ENCODE measurements around the gene CACNA2D4.

Gene CACNA2D4

DNA sequence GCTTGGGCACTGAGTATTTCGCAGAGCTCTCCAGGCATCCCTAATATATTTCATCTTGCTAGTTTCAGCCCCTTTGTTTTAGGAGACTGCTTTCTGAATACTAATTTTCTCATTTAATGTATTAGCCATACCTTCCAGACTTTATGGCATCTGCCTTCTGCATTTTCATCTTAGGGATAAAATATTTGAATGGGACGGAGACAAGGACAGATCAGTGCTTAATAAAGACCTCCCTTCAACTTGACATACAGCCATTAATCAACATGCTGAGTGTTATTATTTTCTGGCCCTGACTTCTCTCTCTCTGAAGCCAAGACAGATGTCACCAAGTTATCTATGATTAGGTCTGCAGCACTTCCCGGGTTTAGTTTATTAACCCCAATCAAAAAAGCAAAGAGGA lies 42.4 kb downstream of the CACNA2D4 start:
- in situ Hi-C loops (cut with MboI; ENCODE audit: low sequenced_read_pairs), result no loop called here

GRCh38 chr12:1875608-1876007 lies 42.8 kb downstream of the CACNA2D4 start:
- in situ Hi-C loops (cut with MboI; ENCODE audit: low sequenced_read_pairs), result no loop called here

- in situ Hi-C loops (cut with MboI; ENCODE audit: low sequenced_read_pairs), result no loop called here
These were observed 44.6 kb downstream of the CACNA2D4 start for GRCh38 chr12:1873531-1874510.

GRCh38 chr12:1872448-1872847 lies 46.0 kb downstream of the CACNA2D4 start:
- in situ Hi-C loops (cut with MboI; ENCODE audit: low sequenced_read_pairs), result no loop called here

GRCh38 chr12:1872001-1872400 lies 46.5 kb downstream of the CACNA2D4 start:
- in situ Hi-C loops (cut with MboI; ENCODE audit: low sequenced_read_pairs), result no loop called here

DNA sequence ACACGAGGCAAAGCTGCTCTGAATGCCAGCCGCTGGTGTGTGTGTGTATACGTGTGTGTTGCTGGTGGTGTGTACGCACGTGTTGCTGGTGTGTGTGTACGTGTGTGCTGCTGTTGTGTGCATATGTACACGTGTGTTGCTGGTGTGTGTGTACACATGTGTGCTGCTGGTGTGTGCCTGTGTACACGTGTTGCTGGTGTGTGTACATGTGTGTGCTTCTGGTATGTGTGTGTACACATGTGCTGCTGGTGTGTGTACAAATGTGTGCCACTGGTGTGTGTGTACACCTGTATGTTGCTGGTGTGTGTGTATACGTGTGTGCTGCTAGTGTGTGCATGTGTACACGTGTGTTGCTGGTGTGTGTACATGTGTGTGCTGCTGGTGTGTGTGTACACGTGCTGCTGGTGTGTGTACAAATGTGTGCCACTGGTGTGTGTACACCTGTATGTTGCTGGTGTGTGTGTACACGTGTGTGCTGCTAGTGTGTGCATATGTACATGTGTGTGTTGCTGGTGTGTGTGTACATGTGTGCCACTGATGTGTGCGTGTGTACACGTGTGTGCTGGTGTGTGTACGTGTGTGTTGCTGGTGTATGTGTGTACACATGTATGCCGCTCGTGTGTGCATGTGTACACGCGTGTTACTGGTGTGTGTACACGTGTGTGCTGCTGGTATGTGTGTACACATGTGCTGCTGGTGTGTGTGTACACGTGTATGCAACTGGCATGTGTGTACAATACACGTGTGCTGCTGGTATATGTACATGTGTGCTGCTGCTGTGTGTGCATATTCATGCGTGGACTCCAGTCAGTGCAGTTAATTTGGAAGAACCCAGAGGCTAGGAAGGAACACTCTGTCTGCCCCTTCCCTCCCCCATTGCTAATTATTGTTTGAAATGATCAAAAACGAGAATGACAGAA lies 47.2 kb downstream of the CACNA2D4 start:
- in situ Hi-C loops (cut with MboI; ENCODE audit: low sequenced_read_pairs), result no loop called here

- in situ Hi-C loops (cut with MboI; ENCODE audit: low sequenced_read_pairs), result no loop called here
These were observed 48.4 kb downstream of the CACNA2D4 start for GRCh38 chr12:1870086-1870485.

- in situ Hi-C loops (cut with MboI; ENCODE audit: low sequenced_read_pairs), result no loop called here
These were observed 49.3 kb downstream of the CACNA2D4 start for GRCh38 chr12:1869145-1869544.

DNA sequence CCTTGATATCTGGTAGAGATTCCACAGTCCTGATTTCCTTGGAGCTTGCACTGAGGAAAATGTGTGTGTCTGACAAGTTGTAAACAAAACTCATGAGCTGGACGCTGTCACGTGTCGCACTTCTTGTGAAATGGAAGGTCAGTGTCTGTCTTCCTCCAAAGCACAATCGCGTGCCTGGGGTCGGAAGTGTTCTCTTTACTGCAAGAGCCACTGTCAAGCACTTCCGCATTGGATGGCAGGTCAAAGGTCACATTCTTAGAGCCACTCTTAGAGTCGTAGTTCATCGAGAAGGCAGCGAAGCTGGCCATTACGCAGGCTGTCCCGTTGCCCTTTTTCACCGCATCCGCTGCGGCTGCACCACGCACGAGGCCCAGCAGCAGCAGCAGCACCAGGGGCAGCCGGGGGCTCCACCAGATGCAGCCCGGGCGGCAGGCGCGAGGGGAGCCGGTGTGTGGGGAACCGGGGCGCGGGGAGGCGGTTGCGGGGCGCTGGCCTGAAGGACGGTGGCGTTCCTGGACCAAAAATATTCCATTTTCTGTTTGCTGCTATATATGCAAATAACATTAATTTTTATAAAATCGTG lies 53.1 kb downstream of the CACNA2D4 start:
- in situ Hi-C loops (cut with MboI; ENCODE audit: low sequenced_read_pairs), result no loop called here

GRCh38 chr12:1864867-1865266 lies 53.6 kb downstream of the CACNA2D4 start:
- in situ Hi-C loops (cut with MboI; ENCODE audit: low sequenced_read_pairs), result no loop called here

DNA sequence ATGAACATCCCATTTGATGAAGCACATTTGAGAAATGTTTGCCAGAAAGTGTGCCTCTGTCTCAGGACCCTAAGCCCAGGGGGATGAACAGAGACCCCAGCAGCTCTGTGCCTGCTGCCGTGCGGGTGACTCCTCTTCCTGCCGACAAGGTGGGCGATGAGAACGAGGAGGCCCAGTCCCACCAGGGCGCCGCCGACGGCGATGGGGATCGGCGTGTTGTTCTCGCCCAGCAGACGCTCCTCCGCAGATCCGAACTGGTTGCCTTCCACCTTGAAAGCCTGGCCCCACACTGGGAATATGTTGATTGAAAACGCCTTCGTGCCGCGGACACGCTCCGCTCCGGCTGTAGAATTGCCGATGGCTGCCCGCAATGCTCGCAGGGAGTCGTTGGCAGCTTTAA lies 54.0 kb downstream of the CACNA2D4 start:
- in situ Hi-C loops (cut with MboI; ENCODE audit: low sequenced_read_pairs), result no loop called here

DNA sequence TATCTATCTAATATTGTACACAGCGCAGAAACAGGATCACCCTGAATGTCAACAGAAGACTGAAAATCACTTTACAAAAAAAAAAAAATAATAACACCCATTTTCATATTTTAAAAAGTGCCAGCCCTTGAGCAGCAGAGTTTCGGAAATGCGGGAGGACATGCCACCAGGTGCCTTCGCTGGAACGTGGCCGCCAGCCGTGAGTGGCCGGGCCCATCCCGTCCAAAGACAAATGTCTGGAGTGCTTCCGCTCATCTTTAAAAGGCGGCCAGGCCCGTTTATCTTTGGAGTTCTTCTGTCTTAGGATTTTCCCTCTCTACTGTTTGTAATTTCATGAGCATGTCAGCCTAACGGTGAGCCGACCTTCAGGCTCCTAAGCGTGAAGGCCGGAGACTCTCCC lies 54.6 kb downstream of the CACNA2D4 start:
- in situ Hi-C loops (cut with MboI; ENCODE audit: low sequenced_read_pairs), result no loop called here

DNA sequence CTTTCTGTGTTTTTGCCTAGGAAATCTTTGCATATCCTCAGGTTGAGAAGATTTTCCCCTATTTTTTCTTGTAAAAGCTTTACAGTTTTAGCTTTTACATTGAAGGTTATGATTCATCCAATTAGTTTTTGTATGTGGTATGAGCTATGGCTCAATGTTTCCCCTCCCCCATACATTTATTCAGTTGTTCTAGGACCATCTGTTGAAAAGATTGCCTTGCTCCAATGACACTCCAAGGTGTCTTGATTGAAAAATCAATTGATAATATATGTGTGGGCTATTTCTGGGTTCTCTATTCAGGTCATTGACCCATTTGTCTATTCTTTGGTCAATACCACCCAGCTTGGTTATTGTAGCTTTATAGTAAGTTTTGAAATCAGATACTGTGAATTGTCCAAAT lies 55.5 kb downstream of the CACNA2D4 start:
- in situ Hi-C loops (cut with MboI; ENCODE audit: low sequenced_read_pairs), result no loop called here

DNA sequence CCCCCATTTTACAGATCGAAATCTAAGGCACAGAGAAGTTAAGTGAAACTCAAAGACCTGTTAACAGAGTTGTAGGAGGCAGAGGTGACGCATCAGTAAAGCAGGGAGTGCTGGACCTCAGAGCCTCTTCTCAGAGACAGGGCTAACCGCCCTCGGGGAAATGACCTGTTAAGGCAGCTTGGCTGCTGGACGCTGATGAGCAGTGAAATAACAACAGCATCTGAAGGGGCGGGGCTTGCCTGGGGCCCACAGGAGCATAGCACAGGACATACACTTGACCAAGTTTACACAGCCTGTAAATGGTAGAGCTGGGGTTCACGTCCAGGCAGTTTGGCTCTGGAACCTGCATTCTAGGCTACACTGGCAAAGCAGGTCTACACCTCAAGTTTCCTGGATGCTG lies 58.8 kb downstream of the CACNA2D4 start:
- in situ Hi-C loops (cut with MboI; ENCODE audit: low sequenced_read_pairs), result no loop called here

- in situ Hi-C loops (cut with MboI; ENCODE audit: low sequenced_read_pairs), result no loop called here
These were observed 60.0 kb downstream of the CACNA2D4 start for GRCh38 chr12:1858456-1858855.

DNA sequence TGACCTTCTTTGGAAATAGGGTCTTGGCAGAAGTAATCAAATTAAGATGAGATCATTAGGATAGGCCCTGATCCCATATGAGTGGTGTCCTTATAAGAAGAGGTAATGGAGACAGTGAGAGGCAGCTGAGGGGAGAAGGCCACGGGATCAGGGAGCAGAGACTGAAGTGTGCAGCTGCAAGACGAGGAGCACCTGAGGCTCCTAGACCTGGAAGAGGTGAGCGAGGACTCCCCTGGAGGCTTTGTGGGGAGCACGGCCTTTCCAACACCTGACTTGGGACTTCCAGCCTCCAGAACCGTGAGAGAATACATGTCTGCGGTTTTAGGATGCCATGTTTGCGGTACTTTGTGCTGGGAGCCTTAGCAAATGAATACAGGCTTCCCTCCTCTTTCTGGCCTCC lies 60.6 kb downstream of the CACNA2D4 start:
- in situ Hi-C loops (cut with MboI; ENCODE audit: low sequenced_read_pairs), result no loop called here

DNA sequence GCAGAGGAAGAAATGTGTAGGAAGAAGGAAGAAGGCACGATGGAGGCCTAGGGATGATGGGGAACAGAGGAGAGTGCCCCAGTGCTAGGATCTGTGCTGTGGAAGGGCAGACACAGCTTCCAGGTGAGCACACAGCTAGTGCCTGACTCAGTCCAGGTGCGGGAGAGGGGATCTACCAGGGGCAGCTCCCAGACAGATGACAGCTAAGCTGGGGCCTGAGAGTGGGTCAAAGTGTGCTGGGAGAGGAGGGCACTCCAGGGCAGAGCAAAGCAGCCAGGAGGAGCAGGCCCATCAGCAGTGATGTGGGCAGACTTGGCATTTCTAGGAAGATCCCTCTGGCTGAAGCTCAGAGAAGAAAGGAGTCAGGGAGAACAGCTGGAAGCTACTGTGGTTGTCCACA lies 61.4 kb downstream of the CACNA2D4 start:
- in situ Hi-C loops (cut with MboI; ENCODE audit: low sequenced_read_pairs), result no loop called here

DNA sequence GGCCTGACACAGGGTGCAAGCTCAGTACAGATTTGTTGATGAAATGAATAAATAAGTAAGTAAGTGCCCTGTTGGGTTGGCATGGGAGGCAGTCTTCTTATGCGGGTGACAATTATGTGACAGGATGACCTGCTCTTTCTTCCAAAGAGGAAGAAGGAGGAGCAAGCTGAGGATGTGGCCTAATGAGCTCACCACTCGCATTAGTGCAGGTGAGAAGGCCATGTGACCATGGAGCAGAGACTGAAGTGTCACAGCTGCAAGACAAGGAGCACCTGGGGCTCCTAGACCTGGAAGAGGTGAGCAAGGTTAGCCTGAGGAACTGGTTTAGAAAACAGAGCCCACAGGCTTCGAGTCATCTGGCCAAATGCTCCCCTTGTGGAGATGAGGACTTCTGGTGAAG lies 63.2 kb downstream of the CACNA2D4 start:
- in situ Hi-C loops (cut with MboI; ENCODE audit: low sequenced_read_pairs), result no loop called here

GRCh38 chr12:1853716-1854115 lies 64.7 kb downstream of the CACNA2D4 start:
- in situ Hi-C loops (cut with MboI; ENCODE audit: low sequenced_read_pairs), result no loop called here

- in situ Hi-C loops (cut with MboI; ENCODE audit: low sequenced_read_pairs), result no loop called here
These were observed 66.4 kb downstream of the CACNA2D4 start for GRCh38 chr12:1852076-1852475.

- in situ Hi-C loops (cut with MboI; ENCODE audit: low sequenced_read_pairs), result no loop called here
These were observed 67.2 kb downstream of the CACNA2D4 start for GRCh38 chr12:1851151-1851701.
